Measurements from ENCODE around the gene CRAMP1.
"Not testable (repeated sequence)": the region's sequence is repeated elsewhere in the genome, so short reads cannot be mapped to it uniquely, and the experiment has no call there.

Gene CRAMP1

DNA sequence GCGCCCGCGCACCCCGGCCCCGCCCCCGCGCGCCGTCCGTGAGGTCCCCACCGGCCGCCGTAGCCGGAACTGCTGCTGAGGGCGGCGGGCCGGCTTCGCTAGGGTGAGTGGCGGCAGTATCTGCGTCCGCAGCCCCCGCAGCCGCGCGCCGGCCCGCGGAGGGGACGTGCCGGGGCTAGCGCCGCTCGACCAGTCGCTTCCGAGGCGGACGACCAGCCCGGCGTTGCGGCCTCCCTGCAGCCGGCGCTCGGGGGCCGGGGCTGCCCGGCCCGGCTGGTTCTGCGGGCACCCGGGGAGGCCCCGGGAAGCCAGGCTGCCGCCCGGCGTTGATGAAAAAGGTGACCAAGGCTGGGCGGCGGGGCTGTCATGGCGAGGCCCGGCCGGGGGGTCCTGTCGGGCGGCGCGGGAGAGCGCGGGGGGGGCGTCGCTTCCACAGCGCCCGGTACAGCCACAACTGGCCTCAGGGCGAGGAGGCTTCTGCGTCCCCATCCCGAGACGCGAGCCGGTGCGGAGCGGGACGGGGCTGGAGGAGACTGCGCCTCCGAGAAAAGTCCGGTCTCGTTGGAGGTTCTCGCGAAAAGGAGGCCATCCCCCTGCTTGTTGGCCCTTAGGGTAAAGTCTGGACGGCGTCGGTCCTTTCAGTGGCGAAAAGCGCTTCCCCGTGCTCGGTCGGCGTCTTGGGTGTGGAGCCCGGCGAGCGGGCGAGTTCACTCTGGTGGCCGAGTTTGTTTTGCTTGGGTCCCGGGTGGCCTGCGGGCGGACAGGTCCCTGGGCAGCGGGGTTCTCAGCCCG lies at the start of gene CRAMP1:
TSS of gene CRAMP1 (plus strand) at position 41 of the 792 bp plus-strand sequence. CDS start 2,280 bp downstream, outside the sequence.
- DNase-seq: no peak

- no peak for DNase-seq
These were observed 48.4 kb upstream of the CRAMP1 start for GRCh38 chr16:1563786-1564185.

- no peak for DNase-seq
These were observed 47.8 kb upstream of the CRAMP1 start for GRCh38 chr16:1564325-1564724.

- no peak for DNase-seq
These were observed 46.9 kb upstream of the CRAMP1 start for GRCh38 chr16:1565083-1565805.

- DNase-seq: no peak
These were observed 44.2 kb upstream of the CRAMP1 start for GRCh38 chr16:1567988-1568387.

GRCh38 chr16:1571012-1571671 lies 41.0 kb upstream of the CRAMP1 start:
- DNase-seq: no peak

DNA sequence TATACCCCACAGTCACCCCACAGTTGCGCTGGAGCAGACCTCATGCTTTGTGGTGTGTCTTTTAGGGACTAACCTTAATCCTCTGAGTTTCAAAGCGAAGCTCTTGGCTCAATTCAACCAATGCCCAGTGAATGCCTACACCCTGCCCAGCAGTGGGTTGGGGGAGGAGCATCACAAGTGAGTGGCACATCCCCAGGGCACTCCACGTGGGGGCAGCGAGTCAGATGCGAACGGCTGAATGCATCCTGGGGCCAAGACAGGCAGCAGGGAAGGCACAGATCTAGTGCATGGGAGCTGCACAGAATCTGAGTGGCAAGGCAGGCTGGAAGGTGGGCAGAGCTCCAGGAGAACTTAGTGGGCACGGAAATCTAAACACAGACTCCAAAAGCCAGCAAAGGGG lies 39.5 kb upstream of the CRAMP1 start:
- no peak for DNase-seq

- DNase-seq: no peak
These were observed 38.9 kb upstream of the CRAMP1 start for GRCh38 chr16:1573301-1573700.

DNA sequence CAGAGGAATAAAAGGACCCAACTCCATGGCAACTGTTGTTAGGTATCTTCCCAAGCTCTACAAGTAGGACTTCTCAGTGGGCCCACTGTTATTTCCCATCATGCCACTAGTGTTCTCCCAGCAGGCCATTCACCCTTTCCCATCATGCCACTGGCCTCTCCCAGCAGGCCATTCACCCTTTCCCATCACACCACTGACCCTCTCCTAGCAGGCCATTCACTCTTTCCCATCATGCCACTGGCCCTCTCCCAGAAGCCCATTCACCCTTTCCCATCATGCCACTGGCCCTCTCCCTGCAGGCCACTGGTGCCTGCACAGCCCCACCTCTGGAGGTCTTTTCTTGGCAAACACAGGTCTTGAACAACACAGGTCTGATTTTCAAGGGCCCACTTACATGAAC lies 36.6 kb upstream of the CRAMP1 start:
- no peak for DNase-seq

DNA sequence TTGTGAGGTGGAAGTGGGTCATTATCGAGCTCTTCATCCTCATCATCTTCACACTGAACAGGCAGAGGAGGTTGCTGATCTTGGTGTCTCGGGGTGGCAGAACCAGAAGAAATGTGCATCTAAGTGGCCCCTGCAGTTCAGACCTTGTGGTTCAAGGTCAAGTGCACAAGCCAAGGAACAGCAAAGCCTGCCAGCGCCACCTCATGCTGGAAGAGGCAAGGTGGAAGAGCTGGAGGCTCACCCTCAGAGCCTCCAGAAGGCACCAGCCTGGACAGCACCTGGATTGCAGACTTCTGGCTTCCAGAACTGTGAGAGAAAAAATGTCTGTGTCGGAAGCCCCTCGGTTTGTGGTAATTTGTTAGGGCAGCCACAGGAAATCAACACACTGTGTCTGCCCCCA lies 32.9 kb upstream of the CRAMP1 start:
- no peak for DNase-seq

DNA sequence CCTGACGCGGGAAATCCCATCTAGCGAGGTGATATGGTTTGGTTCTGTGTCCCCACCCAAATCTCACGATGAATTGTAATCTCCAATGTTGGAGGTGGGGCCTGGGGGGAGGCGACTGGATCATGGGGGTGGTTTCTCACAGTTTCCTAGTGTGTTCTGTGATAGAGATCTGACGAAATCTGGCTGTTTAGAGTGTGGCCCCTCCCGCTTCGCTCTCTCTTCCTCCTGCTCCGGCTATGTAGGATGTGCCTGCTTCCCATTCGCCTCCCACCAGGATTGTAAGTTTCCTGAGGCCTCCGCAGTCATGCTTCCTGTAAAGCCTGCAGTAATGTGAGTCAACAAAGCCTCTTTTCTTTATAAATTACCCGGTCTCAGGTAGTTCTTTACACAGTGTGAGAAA lies 31.9 kb upstream of the CRAMP1 start:
- no peak for DNase-seq

- no peak for DNase-seq
These were observed 31.2 kb upstream of the CRAMP1 start for GRCh38 chr16:1580956-1581355.

GRCh38 chr16:1581804-1582203 lies 30.4 kb upstream of the CRAMP1 start:
- DNase-seq: no peak

GRCh38 chr16:1583180-1583579 lies 29.0 kb upstream of the CRAMP1 start:
- no peak for DNase-seq

- no peak for DNase-seq
These were observed 27.2 kb upstream of the CRAMP1 start for GRCh38 chr16:1584926-1585484.

- DNase-seq: no peak
These were observed 21.8 kb upstream of the CRAMP1 start for GRCh38 chr16:1590366-1590765.

GRCh38 chr16:1590930-1591705 lies 21.0 kb upstream of the CRAMP1 start:
- DNase-seq: no peak

DNA sequence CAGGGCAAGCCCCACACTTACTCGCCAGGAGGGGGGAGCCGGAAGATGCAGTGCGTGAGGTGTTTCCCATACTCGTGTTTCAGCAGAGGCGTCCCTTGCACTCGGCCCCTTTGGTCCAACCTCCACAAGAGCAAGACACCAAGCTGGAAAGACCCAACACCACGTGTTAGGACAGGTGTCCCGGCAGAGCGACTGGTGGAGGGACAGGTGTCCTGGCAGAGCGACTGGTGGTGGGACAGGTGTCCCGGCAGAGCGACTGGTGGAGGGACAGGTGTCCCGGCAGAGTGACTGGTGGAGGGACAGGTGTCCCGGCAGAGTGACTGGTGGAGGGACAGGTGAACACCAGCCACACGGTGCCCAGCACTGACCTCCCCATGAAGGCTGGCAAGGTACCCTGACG lies 19.7 kb upstream of the CRAMP1 start:
- DNase-seq: no peak

DNA sequence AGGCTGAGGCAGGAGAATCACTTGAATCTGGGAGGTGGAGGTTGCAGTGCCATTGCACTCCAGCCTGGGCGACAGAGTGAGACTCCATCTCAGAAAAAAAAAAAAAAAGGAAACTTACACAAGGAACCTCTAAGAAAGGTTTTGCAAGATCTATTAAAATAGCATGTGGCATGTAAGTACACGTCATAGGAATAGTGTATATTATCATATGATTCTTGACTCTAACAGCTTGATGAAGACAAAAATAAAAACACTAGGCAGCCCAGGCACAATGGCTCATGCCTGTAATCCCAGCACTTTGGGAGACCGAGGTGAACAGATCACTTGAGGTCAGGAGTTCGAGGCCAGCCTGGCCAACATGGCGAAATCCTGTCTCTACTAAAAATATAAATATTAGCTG lies 16.6 kb upstream of the CRAMP1 start:
- not testable (repeated sequence) for DNase-seq

DNA sequence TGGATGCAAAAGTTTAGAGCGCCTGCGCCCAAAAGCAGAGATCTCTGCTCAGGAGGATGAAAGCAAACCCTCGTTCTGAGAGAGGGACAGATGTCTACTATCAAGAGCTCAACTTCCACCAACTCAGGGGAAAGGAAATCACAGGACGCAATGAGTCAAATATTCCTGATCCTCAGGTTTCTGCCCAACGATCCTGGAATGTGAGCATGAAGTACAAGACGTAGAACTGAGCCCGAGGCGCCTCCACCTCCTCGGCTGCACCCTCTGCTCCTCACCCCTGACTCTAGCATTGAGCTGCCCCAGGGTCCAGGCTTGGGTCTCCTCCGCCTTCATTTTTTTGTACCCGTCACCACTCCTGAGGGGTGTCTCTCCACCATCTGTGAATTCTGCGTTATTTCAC lies 15.6 kb upstream of the CRAMP1 start:
- no peak for DNase-seq

DNA sequence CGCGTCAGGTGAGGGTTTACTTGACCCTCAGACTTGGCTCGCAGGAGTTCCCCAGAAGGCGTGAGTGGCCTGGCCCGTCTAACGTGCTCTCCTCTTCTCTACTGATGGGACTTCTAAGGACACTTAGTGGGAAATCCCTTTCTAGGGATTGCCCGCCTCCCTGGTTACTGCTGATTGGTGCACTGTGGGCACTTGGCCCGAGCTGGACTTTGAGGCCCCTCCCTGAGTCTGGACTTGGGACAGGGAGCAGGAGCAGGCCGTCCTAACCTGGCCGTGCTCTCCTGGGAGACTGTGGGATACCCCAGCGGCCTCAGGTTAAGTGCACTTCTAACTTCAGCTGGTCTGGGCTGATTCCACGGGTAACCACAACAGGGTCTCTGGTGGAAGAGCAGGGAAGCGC lies 15.0 kb upstream of the CRAMP1 start:
- DNase-seq: no peak

DNA sequence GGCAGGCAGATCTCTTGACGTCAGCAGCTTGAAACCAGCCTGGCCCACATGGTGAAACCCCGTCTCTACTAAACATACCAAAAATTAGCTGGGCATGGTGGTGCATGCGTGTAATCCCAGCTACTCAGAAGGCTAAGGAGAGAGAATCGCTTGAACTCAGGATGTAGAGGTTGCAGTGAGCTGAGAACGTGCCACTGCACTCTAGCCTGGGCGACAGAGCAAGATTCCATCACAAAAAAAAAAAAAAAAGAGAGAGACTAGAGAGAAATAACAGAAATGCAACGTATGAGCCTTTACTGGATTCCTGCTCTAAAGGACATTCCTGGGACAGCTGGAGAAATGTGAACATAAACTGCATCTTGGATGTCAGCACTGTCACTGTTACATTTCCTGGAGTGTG lies 11.1 kb upstream of the CRAMP1 start:
- DNase-seq: no peak

- no peak for DNase-seq
These were observed 10.7 kb upstream of the CRAMP1 start for GRCh38 chr16:1601489-1601888.
